ENCODE results near the gene STK24.

- TF ChIP-seq, protein P1, sequence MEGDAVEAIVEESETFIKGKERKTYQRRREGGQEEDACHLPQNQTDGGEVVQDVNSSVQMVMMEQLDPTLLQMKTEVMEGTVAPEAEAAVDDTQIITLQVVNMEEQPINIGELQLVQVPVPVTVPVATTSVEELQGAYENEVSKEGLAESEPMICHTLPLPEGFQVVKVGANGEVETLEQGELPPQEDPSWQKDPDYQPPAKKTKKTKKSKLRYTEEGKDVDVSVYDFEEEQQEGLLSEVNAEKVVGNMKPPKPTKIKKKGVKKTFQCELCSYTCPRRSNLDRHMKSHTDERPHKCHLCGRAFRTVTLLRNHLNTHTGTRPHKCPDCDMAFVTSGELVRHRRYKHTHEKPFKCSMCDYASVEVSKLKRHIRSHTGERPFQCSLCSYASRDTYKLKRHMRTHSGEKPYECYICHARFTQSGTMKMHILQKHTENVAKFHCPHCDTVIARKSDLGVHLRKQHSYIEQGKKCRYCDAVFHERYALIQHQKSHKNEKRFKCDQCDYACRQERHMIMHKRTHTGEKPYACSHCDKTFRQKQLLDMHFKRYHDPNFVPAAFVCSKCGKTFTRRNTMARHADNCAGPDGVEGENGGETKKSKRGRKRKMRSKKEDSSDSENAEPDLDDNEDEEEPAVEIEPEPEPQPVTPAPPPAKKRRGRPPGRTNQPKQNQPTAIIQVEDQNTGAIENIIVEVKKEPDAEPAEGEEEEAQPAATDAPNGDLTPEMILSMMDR (IDR thresholded peaks at IDR 0.05) = no peak
- TF ChIP-seq POLR2A (IDR thresholded peaks at IDR 0.05) = no peak
Measured at GRCh38 chr13:98496479-98496791, 80.5 kb downstream of the STK24 start.
